ENCODE data around the gene IL1RAPL1.

IL1RAPL1 gene

GRCh38 chrX:29662759-29663503 lies 1075.7 kb downstream of the IL1RAPL1 start:
- H2AFZ ChIP-seq (ENCODE audit: low read depth, low read length, severe bottlenecking), result no peak overlapping the region
- no peaks in the 10 kb centered on the region for H3K79me2 ChIP-seq (ENCODE audit: insufficient read depth, low read length)
- H3K9me2 ChIP-seq (replicated peaks; ENCODE audit: insufficient read depth, low read length), result no peaks in the 10 kb centered on the region
- TF ChIP-seq EZH2phosphoT487 (conservative IDR thresholded peaks at IDR 0.05; ENCODE audit: low read length), result no peak
- TF ChIP-seq, protein P1, sequence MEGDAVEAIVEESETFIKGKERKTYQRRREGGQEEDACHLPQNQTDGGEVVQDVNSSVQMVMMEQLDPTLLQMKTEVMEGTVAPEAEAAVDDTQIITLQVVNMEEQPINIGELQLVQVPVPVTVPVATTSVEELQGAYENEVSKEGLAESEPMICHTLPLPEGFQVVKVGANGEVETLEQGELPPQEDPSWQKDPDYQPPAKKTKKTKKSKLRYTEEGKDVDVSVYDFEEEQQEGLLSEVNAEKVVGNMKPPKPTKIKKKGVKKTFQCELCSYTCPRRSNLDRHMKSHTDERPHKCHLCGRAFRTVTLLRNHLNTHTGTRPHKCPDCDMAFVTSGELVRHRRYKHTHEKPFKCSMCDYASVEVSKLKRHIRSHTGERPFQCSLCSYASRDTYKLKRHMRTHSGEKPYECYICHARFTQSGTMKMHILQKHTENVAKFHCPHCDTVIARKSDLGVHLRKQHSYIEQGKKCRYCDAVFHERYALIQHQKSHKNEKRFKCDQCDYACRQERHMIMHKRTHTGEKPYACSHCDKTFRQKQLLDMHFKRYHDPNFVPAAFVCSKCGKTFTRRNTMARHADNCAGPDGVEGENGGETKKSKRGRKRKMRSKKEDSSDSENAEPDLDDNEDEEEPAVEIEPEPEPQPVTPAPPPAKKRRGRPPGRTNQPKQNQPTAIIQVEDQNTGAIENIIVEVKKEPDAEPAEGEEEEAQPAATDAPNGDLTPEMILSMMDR (IDR thresholded peaks at IDR 0.05; ENCODE audit: insufficient read depth, low read length, poor library complexity, severe bottlenecking), result no peak
- H3K9me3 ChIP-seq (ENCODE audit: insufficient read depth, low read length), result no peaks in the 10 kb centered on the region
- H3F3A ChIP-seq (ENCODE audit: insufficient read depth), result no peaks in the 10 kb centered on the region
- H4K20me1 ChIP-seq (ENCODE audit: low read depth, low read length), result no peaks in the 10 kb centered on the region
- H3K36me3 ChIP-seq (ENCODE audit: low read length), result no peaks in the 10 kb centered on the region
- H3K4me2 ChIP-seq (ENCODE audit: low read depth, low read length, poor library complexity, severe bottlenecking), result no peak overlapping the region
- no peak overlapping the region for H3K9ac ChIP-seq (ENCODE audit: low read length)
- H3K27ac ChIP-seq (ENCODE audit: low read depth, low read length), result no peak overlapping the region
- no peaks in the 10 kb centered on the region for H3K27me3 ChIP-seq (ENCODE audit: low read length)
- H3K4me3 ChIP-seq (ENCODE audit: insufficient read depth, low read length, poor library complexity, severe bottlenecking), result no peak overlapping the region

- no peaks in the 10 kb centered on the region for H3K9me3 ChIP-seq (ENCODE audit: insufficient read depth, low read length)
- no peaks in the 10 kb centered on the region for H3K79me2 ChIP-seq (ENCODE audit: insufficient read depth, low read length)
- TF ChIP-seq, protein P1 (IDR thresholded peaks at IDR 0.05; ENCODE audit: insufficient read depth, low read length, poor library complexity, severe bottlenecking), result no peak
- TF ChIP-seq EZH2phosphoT487 (conservative IDR thresholded peaks at IDR 0.05; ENCODE audit: low read length), result no peak
- H3K36me3 ChIP-seq (ENCODE audit: low read length), result no peaks in the 10 kb centered on the region
- H3K27me3 ChIP-seq (ENCODE audit: low read length), result no peaks in the 10 kb centered on the region
- no peak overlapping the region for H3K4me2 ChIP-seq (ENCODE audit: low read depth, low read length, poor library complexity, severe bottlenecking)
- H3K4me3 ChIP-seq (ENCODE audit: insufficient read depth, low read length, poor library complexity, severe bottlenecking), result no peak overlapping the region
- H3K9me2 ChIP-seq (replicated peaks; ENCODE audit: insufficient read depth, low read length), result no peaks in the 10 kb centered on the region
- no peak overlapping the region for H2AFZ ChIP-seq (ENCODE audit: low read depth, low read length, severe bottlenecking)
- no peaks in the 10 kb centered on the region for H4K20me1 ChIP-seq (ENCODE audit: low read depth, low read length)
- no peak overlapping the region for H3K27ac ChIP-seq (ENCODE audit: low read depth, low read length)
- H3F3A ChIP-seq (ENCODE audit: insufficient read depth), result no peaks in the 10 kb centered on the region
- H3K9ac ChIP-seq (ENCODE audit: low read length), result no peak overlapping the region
Observed at GRCh38 chrX:29665532-29665931, 1078.3 kb downstream of the IL1RAPL1 start.

GRCh38 chrX:29666366-29666765 lies 1079.1 kb downstream of the IL1RAPL1 start:
- H3K9me2 ChIP-seq (replicated peaks; ENCODE audit: insufficient read depth, low read length), result no peaks in the 10 kb centered on the region
- H2AFZ ChIP-seq (ENCODE audit: low read depth, low read length, severe bottlenecking), result no peak overlapping the region
- no peak overlapping the region for H3K4me2 ChIP-seq (ENCODE audit: low read depth, low read length, poor library complexity, severe bottlenecking)
- TF ChIP-seq, protein P1 (IDR thresholded peaks at IDR 0.05; ENCODE audit: insufficient read depth, low read length, poor library complexity, severe bottlenecking), result no peak
- no peak for TF ChIP-seq EZH2phosphoT487 (conservative IDR thresholded peaks at IDR 0.05; ENCODE audit: low read length)
- no peaks in the 10 kb centered on the region for H4K20me1 ChIP-seq (ENCODE audit: low read depth, low read length)
- no peaks in the 10 kb centered on the region for H3F3A ChIP-seq (ENCODE audit: insufficient read depth)
- no peaks in the 10 kb centered on the region for H3K36me3 ChIP-seq (ENCODE audit: low read length)
- no peak overlapping the region for H3K9ac ChIP-seq (ENCODE audit: low read length)
- no peaks in the 10 kb centered on the region for H3K9me3 ChIP-seq (ENCODE audit: insufficient read depth, low read length)
- H3K4me3 ChIP-seq (ENCODE audit: insufficient read depth, low read length, poor library complexity, severe bottlenecking), result no peak overlapping the region
- no peak overlapping the region for H3K27ac ChIP-seq (ENCODE audit: low read depth, low read length)
- H3K79me2 ChIP-seq (ENCODE audit: insufficient read depth, low read length), result no peaks in the 10 kb centered on the region
- H3K27me3 ChIP-seq (ENCODE audit: low read length), result no peaks in the 10 kb centered on the region
